K562 (cell line): ENCODE results near the gene DELE1. TPM values are rescaled to one million over a fixed set of nuclear protein-coding genes. Genes with fewer than 3 reads are reported as not detected.
A peak's percentile ranks its signal among the peaks of the same experiment; 100 is the strongest.

Experiments used
- ARHGAP35 ChIP-seq: fragments of 450-650 bp; IDR thresholded peaks from 2 replicates; pipeline ENCODE4 v1.6.1; 2018; ENCODE audit not compliant: partially characterized antibody
- BRD4 ChIP-seq: fragments of 200-600 bp; sonication (generic); IDR thresholded peaks from 2 replicates; pipeline ENCODE4 v1.6.1; 2017; ENCODE audit warnings: inconsistent platforms
- HDAC1 ChIP-seq, 2 experiments: fragments of 450-650 bp; IDR thresholded peaks; 2 replicates each; pipeline ENCODE4 v1.6.1; 2016 to 2017; ENCODE audit warnings: inconsistent platforms in 1 of 2, mild to moderate bottlenecking in 1 of 2, moderate library complexity in 1 of 2
- MECOM ChIP-seq: fragments of 250-450 bp; sonication (Bioruptor Pico); IDR thresholded peaks from 2 replicates; pipeline ENCODE4 v1.8.0; 2022; ENCODE audit warnings: inconsistent platforms
- MEIS2 ChIP-seq: fragments of 450-650 bp; IDR thresholded peaks from 2 replicates; pipeline ENCODE4 v1.6.1; 2014; ENCODE audit warnings: mild to moderate bottlenecking; ENCODE audit not compliant: partially characterized antibody
- REST ChIP-seq, 2 experiments: fragments of 450-650 bp; formaldehyde crosslinking in 1 of 2; IDR thresholded peaks; 2 replicates each; pipeline versions ENCODE4 v1.4.0 to v1.6.1; 2014 to 2020; ENCODE audit warnings: mild to moderate bottlenecking in 2 of 2, borderline replicate concordance in 1 of 2, low read depth in 1 of 2
- polyA plus RNA-seq, 8 experiments: library from polyadenylated mRNA; depleted of rRNA in 4 of 8; stranded (reverse) in 5 of 8; unstranded in 3 of 8; fragments of >200 nt; fragmentation: Nextera tagmentation in 2 of 8; fragmentation: Illumina TruSeq in 1 of 8; extraction: Ambion mirVana in 2 of 8; extraction: Trizol in 1 of 8; gene quantifications; 2 replicates each; pipeline versions ENCODE4 v1.2.1 to v1.2.3, GENCODE V29; 2011 to 2014; ENCODE audit warnings: inconsistent platforms in 1 of 8, missing spikeins in 1 of 8
- total RNA-seq, 7 experiments: library from RNA; depleted of rRNA in 6 of 7; stranded (reverse); fragments of >200 nt in 6 of 7; fragmentation: Illumina TruSeq in 2 of 7; extraction: Trizol in 2 of 7; gene quantifications; 2 replicates each; pipeline versions ENCODE4 v1.2.1 to v1.2.3, GENCODE V29; 2011 to 2021; ENCODE audit warnings: low replicate concordance in 1 of 7

The DELE1 gene
- total and polyA plus RNA-seq, 9 of the 15 experiments (the other 6 are each of a cell fraction or from before 2014, with no cell fraction given): 16.6 to 74.4 (median 49.8) TPM

DNA sequence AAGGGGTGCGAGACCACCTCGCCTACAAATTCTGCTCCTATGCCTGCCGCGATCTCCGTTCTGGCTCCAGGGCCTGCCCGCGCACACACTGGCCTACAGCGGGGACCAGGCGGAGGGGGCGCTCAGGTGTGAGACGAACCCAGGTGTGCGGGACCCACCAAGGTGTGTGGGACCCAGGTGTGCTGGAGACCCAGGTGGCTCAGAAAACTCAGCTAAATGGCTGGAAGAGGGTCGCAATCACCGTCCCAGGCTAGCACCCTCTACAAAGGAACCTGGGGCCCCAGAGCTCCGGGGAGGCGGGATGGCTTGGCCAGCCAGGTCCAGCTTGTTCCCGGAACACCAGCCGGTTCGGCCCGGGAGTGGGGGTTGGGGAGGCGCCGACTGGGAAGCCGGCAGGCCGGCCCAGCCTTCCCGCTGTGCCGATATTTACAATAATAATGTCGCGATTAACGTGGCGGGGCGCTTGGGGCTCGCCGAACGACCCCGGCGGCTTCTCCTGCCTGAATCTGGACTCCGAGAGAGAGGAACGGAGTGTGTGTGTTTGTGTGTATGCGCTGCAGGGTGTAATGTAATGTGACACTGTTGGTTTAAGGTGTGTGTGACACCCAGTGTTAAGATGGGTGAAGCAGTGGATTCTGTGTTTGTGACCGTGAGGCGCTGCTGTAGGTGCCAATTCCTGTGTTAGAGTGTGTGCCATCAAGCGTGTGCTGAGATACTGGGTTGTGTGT, 46.9 kb upstream of the DELE1 start (continued):
- TF ChIP-seq REST (IDR thresholded peaks at IDR 0.05; ENCODE audit: borderline replicate concordance): peak; percentile 14; the same call in 1 of the 2 replicates
- no peak for TF ChIP-seq REST (CRISPR knock-in tag; IDR thresholded peaks at IDR 0.05; ENCODE audit: low read depth)
- TF ChIP-seq ARHGAP35: peak; percentile 8
- no peak for TF ChIP-seq MEIS2
- no peak for TF ChIP-seq MECOM
- TF ChIP-seq HDAC1 (IDR thresholded peaks at IDR 0.05): peak in 1 of 2 experiments; percentile 33; a peak in 1 of 4 replicates
- TF ChIP-seq BRD4: 0 out of 2 replicates have a peak, but pooled peaks have one; percentile 33
